HepG2 (cell line): ENCODE results near the gene PTPRN. TPM values are rescaled to one million over a fixed set of nuclear protein-coding genes. Genes with fewer than 3 reads are reported as not detected.

ENCODE experiments used
- CC2D1A ChIP-seq: sonication (generic); formaldehyde crosslinking; IDR thresholded peaks from 2 replicates; pipeline ENCODE4 v1.8.1; 2023; ENCODE audit warnings: mild to moderate bottlenecking, missing genetic modification reagents
- DPF2 ChIP-seq: sonication (generic); formaldehyde crosslinking; IDR thresholded peaks from 2 replicates; pipeline ENCODE4 v1.4.0; 2020; ENCODE audit warnings: mild to moderate bottlenecking, low read depth, missing genetic modification reagents, borderline replicate concordance
- ELF3 ChIP-seq: IDR thresholded peaks from 2 replicates; pipeline ENCODE4 v1.6.1; 2016; ENCODE audit warnings: missing genetic modification reagents, missing compliant biosample characterization
- KMT2B ChIP-seq: IDR thresholded peaks from 2 replicates; pipeline ENCODE4 v1.6.1; 2016; ENCODE audit warnings: missing genetic modification reagents, missing compliant biosample characterization
- NFE2L1 ChIP-seq: sonication (generic); formaldehyde crosslinking; IDR thresholded peaks from 2 replicates; pipeline ENCODE4 v1.4.0; 2020; ENCODE audit warnings: missing genetic modification reagents, mild to moderate bottlenecking, borderline replicate concordance
- NRL ChIP-seq: sonication (generic); formaldehyde crosslinking; IDR thresholded peaks from 2 replicates; pipeline ENCODE4 v1.5.0; 2020; ENCODE audit warnings: missing genetic modification reagents, mild to moderate bottlenecking, moderate library complexity, borderline replicate concordance
- PAX8 ChIP-seq: sonication (generic); formaldehyde crosslinking; IDR thresholded peaks from 2 replicates; pipeline ENCODE4 v1.8.0; 2022; ENCODE audit warnings: mild to moderate bottlenecking, missing genetic modification reagents, borderline replicate concordance
- PCBP1 ChIP-seq: fragments of 200-400 bp; formaldehyde crosslinking; IDR thresholded peaks from 2 replicates; pipeline ENCODE4 v1.6.1; 2017; ENCODE audit warnings: mild to moderate bottlenecking, low read depth, low read length, borderline replicate concordance
- PCBP2 ChIP-seq: fragments of 200-400 bp; formaldehyde crosslinking; optimal IDR thresholded peaks from 2 replicates; pipeline ENCODE3; 2018; ENCODE audit warnings: low read length, low read depth; ENCODE audit not compliant: poor library complexity, severe bottlenecking
- POLR2G ChIP-seq: fragments of 200-400 bp; formaldehyde crosslinking; IDR thresholded peaks from 2 replicates; pipeline ENCODE4 v1.6.1; 2018; ENCODE audit warnings: mild to moderate bottlenecking, low read depth, low read length, moderate library complexity
- RARG ChIP-seq: sonication (generic); formaldehyde crosslinking; IDR thresholded peaks from 2 replicates; pipeline ENCODE4 v1.4.0; 2020; ENCODE audit warnings: low read depth, mild to moderate bottlenecking, missing genetic modification reagents
- SRSF4 ChIP-seq: fragments of 200-400 bp; formaldehyde crosslinking; IDR thresholded peaks from one replicate; pipeline ENCODE4 v1.6.1; 2018; ENCODE audit warnings: mild to moderate bottlenecking, low read depth, low read length, moderate library complexity; ENCODE audit not compliant: poor library complexity, severe bottlenecking
- TGIF2 ChIP-seq: IDR thresholded peaks from 2 replicates; pipeline ENCODE4 v1.6.1; 2016; ENCODE audit warnings: control low read depth, missing compliant biosample characterization
- THAP7 ChIP-seq: sonication (generic); formaldehyde crosslinking; IDR thresholded peaks from 2 replicates; pipeline ENCODE4 v1.8.1; 2023; ENCODE audit warnings: mild to moderate bottlenecking, missing genetic modification reagents
- ZBTB26 ChIP-seq: IDR thresholded peaks from 2 replicates; pipeline ENCODE4 v1.6.1; 2016; ENCODE audit warnings: missing compliant biosample characterization, missing genetic modification reagents, borderline replicate concordance
- ZNF276 ChIP-seq: sonication (generic); formaldehyde crosslinking; IDR thresholded peaks from 2 replicates; pipeline ENCODE4 v1.4.0; 2020; ENCODE audit warnings: mild to moderate bottlenecking, low read depth, missing genetic modification reagents
- ZNF430 ChIP-seq: sonication (generic); formaldehyde crosslinking; IDR thresholded peaks from 2 replicates; pipeline ENCODE4 v1.9.0; 2021; ENCODE audit warnings: mild to moderate bottlenecking, missing genetic modification reagents
- ZNF451 ChIP-seq: sonication (generic); formaldehyde crosslinking; IDR thresholded peaks from 2 replicates; pipeline ENCODE4 v1.5.0; 2020; ENCODE audit warnings: mild to moderate bottlenecking, missing genetic modification reagents
- ZNF496 ChIP-seq: sonication (generic); formaldehyde crosslinking; IDR thresholded peaks from 2 replicates; pipeline ENCODE4 v1.8.1; 2023; ENCODE audit warnings: mild to moderate bottlenecking, moderate library complexity, missing genetic modification reagents; ENCODE audit not compliant: insufficient replicate concordance
- ZNF720 ChIP-seq: sonication (generic); formaldehyde crosslinking; IDR thresholded peaks from 2 replicates; pipeline ENCODE4 v1.4.0; 2020; ENCODE audit warnings: missing genetic modification reagents
- ZSCAN21 ChIP-seq: sonication (generic); formaldehyde crosslinking; IDR thresholded peaks from 2 replicates; pipeline ENCODE4 v1.8.0; 2022; ENCODE audit warnings: mild to moderate bottlenecking, missing genetic modification reagents, moderate library complexity, borderline replicate concordance
- polyA plus RNA-seq, 8 experiments: library from polyadenylated mRNA; depleted of rRNA in 3 of 8; stranded (reverse) in 7 of 8; unstranded in 1 of 8; fragments of >200 nt; fragmentation: Illumina TruSeq in 4 of 8; extraction: Trizol in 4 of 8; gene quantifications; 2 replicates each; pipeline versions ENCODE4 v1.2.1 to v1.2.3, GENCODE V29; 2011 to 2016; ENCODE audit warnings: low read depth in 4 of 8, missing spikeins in 1 of 8, mixed read lengths in 1 of 8; ENCODE audit not compliant: insufficient read depth in 1 of 8
- total RNA-seq, 5 experiments: library from RNA; depleted of rRNA; stranded (reverse); fragments of >200 nt; fragmentation: Illumina TruSeq; extraction: Trizol; gene quantifications; 2 replicates each; pipeline ENCODE4 v1.2.3, GENCODE V29; 2016; ENCODE audit warnings: low read depth in 1 of 5
- TF ChIP-seq, protein P1 (sequence below): sonication (generic); formaldehyde crosslinking; IDR thresholded peaks from 2 replicates; pipeline ENCODE4 v1.9.0; 2021; ENCODE audit warnings: missing genetic modification reagents, borderline replicate concordance

PTPRN gene
- total and polyA plus RNA-seq, 2 of the 13 experiments (the other 11 are each of a cell fraction or from before 2014, with no cell fraction given): 0.26 TPM; not detected in 1

DNA sequence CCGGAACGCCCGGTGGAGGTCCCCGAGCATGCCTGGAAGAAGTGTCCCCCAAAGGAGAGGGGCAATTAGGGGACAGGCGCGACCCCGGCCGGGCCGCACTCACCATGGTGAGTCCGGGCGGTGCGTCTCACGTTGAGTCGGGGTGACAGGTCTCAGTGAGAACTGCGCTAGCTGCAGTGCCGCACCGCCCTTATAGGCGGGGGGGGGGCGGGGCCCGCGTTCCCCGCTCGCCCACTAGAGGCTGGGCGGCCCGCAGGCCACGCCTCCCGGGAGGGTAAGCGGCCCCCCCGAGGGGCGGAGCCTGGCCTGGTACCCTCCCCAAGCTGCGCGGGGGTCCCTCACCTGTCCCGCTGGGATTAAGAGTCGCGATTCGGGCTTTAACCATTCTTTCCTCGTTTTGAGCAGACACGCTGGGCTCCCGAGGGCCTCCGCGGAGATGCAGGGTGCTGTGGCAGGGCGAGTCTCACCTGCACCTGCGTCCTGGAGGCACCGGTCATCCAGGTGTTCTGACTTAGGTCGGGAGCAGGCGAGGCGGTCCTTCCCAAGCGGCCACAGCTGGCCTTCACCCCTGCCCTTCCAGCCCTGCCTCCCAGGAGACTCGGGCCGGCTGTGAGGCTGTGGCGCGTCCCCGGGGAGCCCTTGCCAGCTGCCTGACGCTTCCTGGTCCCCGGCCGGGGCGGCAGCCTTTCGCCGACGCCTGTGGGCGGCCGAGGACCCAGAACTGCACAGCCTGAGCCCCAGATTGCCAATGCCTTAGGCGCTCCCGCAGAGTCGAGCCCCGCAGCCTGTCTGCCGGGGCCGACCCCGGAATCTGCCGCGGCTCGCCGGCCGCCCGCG, 55.2 kb downstream of the PTPRN start, which contains the start of gene TUBA4A (continued):
- TF ChIP-seq ZBTB26 (peak; percentile 32; the same call in 1 of the 2 replicates), ZNF451 (CRISPR knock-in tag) (no peak), NRL (CRISPR knock-in tag) (no peak; the same call in 1 of the 2 replicates), PAX8 (0 out of 2 replicates have a peak, but pooled peaks have one; percentile 55), SRSF4 (no peak), PCBP1 (0 out of 2 replicates have a peak, but pooled peaks have one; percentile 29), ZSCAN21 (CRISPR knock-in tag) (no peak), DPF2 (CRISPR knock-in tag) (no peak), ELF3 (no peak; the same call in 1 of the 2 replicates), TGIF2 (0 out of 2 replicates have a peak, but pooled peaks have one; percentile 58), ZNF276 (CRISPR knock-in tag) (no peak), POLR2G (peak; percentile 77), ZNF430 (CRISPR knock-in tag) (peak; percentile 80; the same call in 1 of the 2 replicates), ZNF496 (CRISPR knock-in tag) (no peak), ZNF720 (CRISPR knock-in tag) (no peak), RARG (CRISPR knock-in tag) (no peak), NFE2L1 (CRISPR knock-in tag) (no peak), KMT2B (CRISPR knock-in tag) (no peak), CC2D1A (no peak), THAP7 (CRISPR knock-in tag) (peak; percentile 59; the same call in 1 of the 2 replicates), PCBP2 (no peak)
- TF ChIP-seq, protein P1, sequence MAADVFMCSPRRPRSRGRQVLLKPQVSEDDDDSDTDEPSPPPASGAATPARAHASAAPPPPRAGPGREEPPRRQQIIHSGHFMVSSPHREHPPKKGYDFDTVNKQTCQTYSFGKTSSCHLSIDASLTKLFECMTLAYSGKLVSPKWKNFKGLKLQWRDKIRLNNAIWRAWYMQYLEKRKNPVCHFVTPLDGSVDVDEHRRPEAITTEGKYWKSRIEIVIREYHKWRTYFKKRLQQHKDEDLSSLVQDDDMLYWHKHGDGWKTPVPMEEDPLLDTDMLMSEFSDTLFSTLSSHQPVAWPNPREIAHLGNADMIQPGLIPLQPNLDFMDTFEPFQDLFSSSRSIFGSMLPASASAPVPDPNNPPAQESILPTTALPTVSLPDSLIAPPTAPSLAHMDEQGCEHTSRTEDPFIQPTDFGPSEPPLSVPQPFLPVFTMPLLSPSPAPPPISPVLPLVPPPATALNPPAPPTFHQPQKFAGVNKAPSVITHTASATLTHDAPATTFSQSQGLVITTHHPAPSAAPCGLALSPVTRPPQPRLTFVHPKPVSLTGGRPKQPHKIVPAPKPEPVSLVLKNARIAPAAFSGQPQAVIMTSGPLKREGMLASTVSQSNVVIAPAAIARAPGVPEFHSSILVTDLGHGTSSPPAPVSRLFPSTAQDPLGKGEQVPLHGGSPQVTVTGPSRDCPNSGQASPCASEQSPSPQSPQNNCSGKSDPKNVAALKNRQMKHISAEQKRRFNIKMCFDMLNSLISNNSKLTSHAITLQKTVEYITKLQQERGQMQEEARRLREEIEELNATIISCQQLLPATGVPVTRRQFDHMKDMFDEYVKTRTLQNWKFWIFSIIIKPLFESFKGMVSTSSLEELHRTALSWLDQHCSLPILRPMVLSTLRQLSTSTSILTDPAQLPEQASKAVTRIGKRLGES (CRISPR knock-in tag): no peak
